Loucy (cell line): ENCODE results near the gene FOXP1.

Source experiments
- CTCF ChIP-seq: fragments of 200-600 bp; sonication (generic); conservative IDR thresholded peaks from 2 replicates; pipeline ENCODE4 v1.5.1; 2014; ENCODE audit warnings: mild to moderate bottlenecking, antibody characterized with exemption, low read length
- EZH2phosphoT487 ChIP-seq: fragments of 200-600 bp; IDR thresholded peaks from 2 replicates; pipeline ENCODE4 v1.6.1; 2018; ENCODE audit warnings: antibody characterized with exemption, mild to moderate bottlenecking, moderate library complexity, borderline replicate concordance

GRCh38 chr3:71042759-71043158 is 540.8 kb downstream of the FOXP1 start:
- TF ChIP-seq EZH2phosphoT487 (no peak), CTCF (no peak)
